Esophagus squamous epithelium (tissue), 5 donors: ENCODE data around the gene EIF4G1. TPM values are rescaled to one million over a fixed set of nuclear protein-coding genes. Genes with fewer than 3 reads are reported as not detected.

ENCODE experiments used
- DNase-seq: peaks from one replicate; lab custom pipeline; 2025; lab: John Stamatoyannopoulos, UW
- H3K27ac ChIP-seq, 4 donors: fragments of 200-600 bp; sonication (generic); one replicate each; pipeline ENCODE4 v1.5.1; 2016 to 2019; ENCODE audit warnings: mild to moderate bottlenecking in 1 of 4
- H3K27me3 ChIP-seq, 4 donors: fragments of 200-600 bp; sonication (generic); 1 replicate in 3 of 4; 2 replicates in 1 of 4; pipeline versions ENCODE4 v1.5.1 to v1.6.0; 2017 to 2021; ENCODE audit warnings: antibody characterized with exemption in 1 of 4
- H3K36me3 ChIP-seq, 3 donors: fragments of 200-600 bp; sonication (generic); one replicate each; pipeline ENCODE4 v1.5.1; 2016 to 2019
- H3K4me1 ChIP-seq, 3 donors: fragments of 200-600 bp; sonication (generic); one replicate each; pipeline ENCODE4 v1.5.1; 2017 to 2019
- H3K4me3 ChIP-seq, 4 donors: fragments of 200-600 bp; sonication (generic); 1 replicate in 3 of 4; 2 replicates in 1 of 4; pipeline ENCODE4 v1.5.1; 2016 to 2019; ENCODE audit warnings: mild to moderate bottlenecking in 2 of 4, moderate library complexity in 1 of 4
- H3K9me3 ChIP-seq, 3 donors: fragments of 200-600 bp; sonication (generic); one replicate each; pipeline ENCODE4 v1.5.1; 2016 to 2019
- CTCF ChIP-seq, 6 experiments: fragments of 450-650 bp in 4 of 6; fragments of 200-600 bp in 2 of 6; sonication (generic) in 2 of 6; IDR thresholded peaks; one replicate each; pipeline ENCODE4 v1.5.1; 2016 to 2019; ENCODE audit warnings: antibody characterized with exemption in 6 of 6, mild to moderate bottlenecking in 4 of 6, moderate library complexity in 4 of 6
- POLR2A ChIP-seq, 4 donors: fragments of 450-650 bp; IDR thresholded peaks; one replicate each; pipeline ENCODE4 v1.6.1; 2017; ENCODE audit warnings: antibody characterized with exemption in 4 of 4, mild to moderate bottlenecking in 4 of 4, moderate library complexity in 3 of 4
- WGBS, 2 donors: methylation state at CpG; one replicate each; pipeline ENCODE4 v1.1.5; 2018; 5-methylcytosine and 5-hydroxymethylcytosine counted together
- intact Hi-C: fragments of 100-400 bp; cut with DNase I; formaldehyde crosslinking; loops from one replicate; pipeline ENCODE4 v1.15.0; 2022
- total RNA-seq, 4 donors: library from RNA; depleted of rRNA; stranded (reverse); fragments of >200 nt; gene quantifications; one replicate each; pipeline ENCODE4 v1.1.0, GENCODE V29; 2016
- donor health status: DM: yes; HTN: yes; CAD: no.

The EIF4G1 gene
- total RNA-seq, 4 donors from 2014 or later, result 272 to 462 (median 352) TPM

GRCh38 chr3:184305577-184305976 is 8.8 kb upstream of the EIF4G1 start:
- no peak overlapping the region for H3K27ac ChIP-seq
- WGBS, 2 donors, result 38 to 45% methylated on average over 1 of the region's 1 CpG
- H3K36me3 ChIP-seq, result peaks cover 38 to 94% (median 66%) of the 10 kb centered on the region in 3 donors
- peaks cover 0 to 5% (median 2%) of the 10 kb centered on the region in 3 donors for H3K4me1 ChIP-seq
- no peak overlapping the region for H3K4me3 ChIP-seq
- H3K27me3 ChIP-seq, result no peaks in the 10 kb centered on the region
- intact Hi-C loops, result loop anchor here (10.0 kb wide), 1 partner anchor 49 kb away; no protein-coding TSS in a partner anchor
- DNase-seq, result no peak
- H3K9me3 ChIP-seq, result no peaks in the 10 kb centered on the region
- TF ChIP-seq CTCF (IDR thresholded peaks at IDR 0.05) (peak in 3 of 6 experiments; percentile 18 to 44 (median 37)), POLR2A (IDR thresholded peaks at IDR 0.05) (no peak)

DNA sequence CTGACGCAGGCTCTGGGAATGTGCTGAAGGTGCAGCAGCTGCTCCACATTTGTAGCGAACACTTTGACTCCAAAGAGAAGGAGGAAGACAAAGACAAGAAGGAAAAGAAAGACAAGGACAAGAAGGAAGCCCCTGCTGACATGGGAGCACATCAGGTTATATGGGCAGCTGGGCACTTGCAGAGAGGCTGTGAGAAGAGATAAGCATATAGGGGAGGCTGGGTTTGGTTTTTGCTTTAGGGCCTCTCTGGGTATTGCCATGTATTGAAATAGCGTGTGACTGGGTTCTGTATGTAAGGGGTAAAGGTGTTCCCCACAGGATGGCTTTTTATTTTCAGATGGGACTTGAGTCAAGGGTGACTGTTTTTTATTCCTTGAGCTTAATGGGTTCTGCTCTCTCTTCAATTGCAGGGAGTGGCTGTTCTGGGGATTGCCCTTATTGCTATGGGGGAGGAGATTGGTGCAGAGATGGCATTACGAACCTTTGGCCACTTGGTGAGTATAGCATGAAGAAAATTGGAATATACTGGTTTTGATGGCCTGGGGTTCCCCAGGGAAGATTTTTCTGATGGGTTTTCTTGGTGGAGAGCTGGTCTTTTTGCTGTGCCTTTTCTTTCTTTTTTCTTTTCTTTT is 7.9 kb upstream of the EIF4G1 start:
- 94% methylated on average over 4 of the region's 4 CpGs for WGBS, 2 donors
- H3K4me1 ChIP-seq, result no peaks in the 10 kb centered on the region
- H3K4me3 ChIP-seq, result no peak overlapping the region
- no peak overlapping the region for H3K27ac ChIP-seq
- intact Hi-C loops, result loop anchor here (10.0 kb wide), 1 partner anchor 48 kb away; no protein-coding TSS in a partner anchor
- H3K36me3 ChIP-seq, result peaks cover 37 to 86% (median 61%) of the 10 kb centered on the region in 3 donors
- no peaks in the 10 kb centered on the region for H3K9me3 ChIP-seq
- TF ChIP-seq CTCF (IDR thresholded peaks at IDR 0.05), result no peak
- no peak for TF ChIP-seq POLR2A (IDR thresholded peaks at IDR 0.05)
- DNase-seq, result no peak
- no peaks in the 10 kb centered on the region for H3K27me3 ChIP-seq

DNA sequence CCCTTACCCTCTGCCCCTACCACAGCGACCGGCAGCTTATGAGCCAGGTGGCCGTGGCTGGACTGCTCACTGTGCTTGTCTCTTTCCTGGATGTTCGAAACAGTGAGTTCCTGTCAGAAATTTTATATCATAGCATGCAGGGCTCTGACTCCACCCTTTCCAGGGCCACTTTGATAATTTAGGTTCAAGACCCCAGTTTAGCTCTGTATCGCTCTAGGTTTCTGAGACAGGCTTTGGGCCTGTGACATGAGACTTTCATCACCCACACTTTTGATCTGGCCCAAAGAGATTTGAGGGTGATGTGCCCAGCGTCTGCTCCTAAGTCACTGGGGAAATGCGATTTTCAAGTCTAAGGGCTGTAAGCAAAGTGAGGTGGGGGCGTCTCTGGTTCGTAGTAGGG is 6.5 kb upstream of the EIF4G1 start:
- Histone ChIP-seq H3K4me3 (no peak overlapping the region), H3K4me1 (no peaks in the 10 kb centered on the region), H3K36me3 (peaks cover 22 to 71% (median 47%) of the 10 kb centered on the region in 3 donors), H3K27ac (no peak overlapping the region), H3K9me3 (no peaks in the 10 kb centered on the region), H3K27me3 (no peaks in the 10 kb centered on the region)
- no peak for TF ChIP-seq POLR2A (IDR thresholded peaks at IDR 0.05)
- no peak for TF ChIP-seq CTCF (IDR thresholded peaks at IDR 0.05)
- intact Hi-C loops, result loop anchor here (10.0 kb wide), 1 partner anchor 47 kb away; no protein-coding TSS in a partner anchor
- DNase-seq, result no peak
- 93 to 96% methylated on average over 5 to 9 of the region's 9 CpGs for WGBS, 2 donors

DNA sequence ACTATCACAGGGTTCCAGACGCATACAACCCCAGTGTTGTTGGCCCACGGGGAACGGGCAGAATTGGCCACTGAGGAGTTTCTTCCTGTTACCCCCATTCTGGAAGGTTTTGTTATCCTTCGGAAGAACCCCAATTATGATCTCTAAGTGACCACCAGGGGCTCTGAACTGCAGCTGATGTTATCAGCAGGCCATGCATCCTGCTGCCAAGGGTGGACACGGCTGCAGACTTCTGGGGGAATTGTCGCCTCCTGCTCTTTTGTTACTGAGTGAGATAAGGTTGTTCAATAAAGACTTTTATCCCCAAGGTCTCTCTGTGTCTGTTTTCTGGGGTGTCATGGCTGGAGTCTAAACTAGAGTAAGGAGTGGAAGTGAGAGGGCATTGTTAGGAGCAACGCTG is 5.7 kb upstream of the EIF4G1 start:
- no peaks in the 10 kb centered on the region for H3K9me3 ChIP-seq
- WGBS, 2 donors, result 78 to 82% methylated on average over 7 of the region's 7 CpGs
- no peak overlapping the region for H3K4me3 ChIP-seq
- no peak overlapping the region for H3K27ac ChIP-seq
- H3K36me3 ChIP-seq, result peaks cover 16 to 63% (median 39%) of the 10 kb centered on the region in 3 donors
- TF ChIP-seq POLR2A (IDR thresholded peaks at IDR 0.05) (no peak), CTCF (IDR thresholded peaks at IDR 0.05) (no peak)
- DNase-seq, result no peak
- no peaks in the 10 kb centered on the region for H3K27me3 ChIP-seq
- H3K4me1 ChIP-seq, result peaks cover 0 to 2% (median 0%) of the 10 kb centered on the region in 3 donors
- intact Hi-C loops, result loop anchor here (10.0 kb wide), 1 partner anchor 46 kb away; no protein-coding TSS in a partner anchor

DNA sequence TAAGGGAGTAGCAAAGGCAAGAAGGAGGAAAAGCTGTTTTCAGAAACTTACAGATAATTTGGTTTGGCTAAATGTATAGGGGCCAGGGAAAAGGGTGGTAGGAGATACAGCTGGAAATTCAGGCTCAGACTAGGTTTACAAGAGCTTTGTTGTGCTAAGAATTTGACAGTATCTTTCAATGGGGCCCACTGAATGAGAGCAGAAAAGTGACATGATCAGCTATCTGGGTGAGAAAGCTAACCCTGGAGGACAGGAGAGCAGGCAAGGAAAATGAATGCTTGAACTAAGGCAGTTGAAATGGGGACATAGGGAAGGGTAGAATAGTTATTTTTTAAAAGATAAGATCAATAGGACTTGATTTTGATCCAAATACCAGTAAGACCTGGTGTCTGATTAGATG is 2.8 kb upstream of the EIF4G1 start:
- Histone ChIP-seq H3K36me3 (peaks cover 9 to 39% (median 20%) of the 10 kb centered on the region in 3 donors), H3K9me3 (no peaks in the 10 kb centered on the region), H3K4me1 (peaks cover 7 to 20% (median 9%) of the 10 kb centered on the region in 3 donors), H3K27ac (no peak overlapping the region), H3K27me3 (no peaks in the 10 kb centered on the region), H3K4me3 (no peak overlapping the region)
- TF ChIP-seq CTCF (IDR thresholded peaks at IDR 0.05) (no peak), POLR2A (IDR thresholded peaks at IDR 0.05) (no peak)
- DNase-seq, result no peak
- intact Hi-C loops, result no loop called here
